GM15510 (cell line): ENCODE measurements around the gene MISP.

Experiments used
- POLR2A ChIP-seq: IDR thresholded peaks from 3 replicates; pipeline ENCODE4 v1.6.1; 2011; ENCODE audit warnings: borderline replicate concordance; ENCODE audit not compliant: insufficient read length; ENCODE audit errors: extremely low read depth

The MISP gene

GRCh38 chr19:750640-751423 is at the start of gene MISP:
Gene MISP (plus strand): TSS chr19:751112. CDS start chr19:756947, 5,835 bp downstream.
- no peak for TF ChIP-seq POLR2A

- no peak for TF ChIP-seq POLR2A
Measured at GRCh38 chr19:703329-703650, 47.6 kb upstream of the MISP start.

GRCh38 chr19:703651-704446 is 47.1 kb upstream of the MISP start:
- no peak for TF ChIP-seq POLR2A

- no peak for TF ChIP-seq POLR2A
Measured at GRCh38 chr19:704447-704741, 46.5 kb upstream of the MISP start.

GRCh38 chr19:708154-709143 is 42.5 kb upstream of the MISP start, which contains the start of gene PALM:
Gene PALM (plus strand): TSS chr19:708935. CDS start chr19:709147, 212 bp downstream.
- no peak for TF ChIP-seq POLR2A

- TF ChIP-seq POLR2A, result no peak
Measured at GRCh38 chr19:709196-709964, 41.5 kb upstream of the MISP start.

GRCh38 chr19:709965-710571 is 40.8 kb upstream of the MISP start:
- TF ChIP-seq POLR2A, result no peak

GRCh38 chr19:710767-711166 is 40.1 kb upstream of the MISP start:
- no peak for TF ChIP-seq POLR2A

- TF ChIP-seq POLR2A, result no peak
Measured at GRCh38 chr19:711254-711653, 39.7 kb upstream of the MISP start.

GRCh38 chr19:715347-715746 is 35.6 kb upstream of the MISP start:
- no peak for TF ChIP-seq POLR2A

- TF ChIP-seq POLR2A, result no peak
Measured at GRCh38 chr19:718251-718951, 32.5 kb upstream of the MISP start.

GRCh38 chr19:718991-719512 is 31.9 kb upstream of the MISP start:
- no peak for TF ChIP-seq POLR2A
